Lower leg skin (tissue), 4 donors: ENCODE data around the gene LRRC72. TPM values are rescaled to one million over a fixed set of nuclear protein-coding genes. Genes with fewer than 3 reads are reported as not detected.

ENCODE experiments used
- DNase-seq, 2 donors: peaks; one replicate each; pipeline ENCODE4 v3.0.0-alpha.2; 2019; ENCODE audit warnings: low spot score in 2 of 2
- H3K4me3 ChIP-seq: fragments of 200-600 bp; sonication (generic); 2 replicates; pipeline ENCODE4 v1.5.1; 2017; ENCODE audit warnings: mild to moderate bottlenecking, low read depth; ENCODE audit not compliant: poor library complexity, severe bottlenecking
- POLR2A ChIP-seq, 2 donors: fragments of 450-650 bp; IDR thresholded peaks; one replicate each; pipeline ENCODE4 v1.6.1; 2016 to 2017; ENCODE audit warnings: antibody characterized with exemption in 2 of 2, mild to moderate bottlenecking in 1 of 2, moderate library complexity in 1 of 2
- WGBS, 2 donors: methylation state at CpG; one replicate each; pipeline ENCODE4 v1.1.5; 2018; 5-methylcytosine and 5-hydroxymethylcytosine counted together
- intact Hi-C: fragments of 100-400 bp; cut with DNase I; formaldehyde crosslinking; loops from one replicate; pipeline ENCODE4 v1.15.0; 2023; ENCODE audit warnings: low total_unique reads
- total RNA-seq, 4 donors: library from RNA; depleted of rRNA; stranded (reverse); fragments of >200 nt; gene quantifications; one replicate each; pipeline ENCODE4 v1.1.0, GENCODE V29; 2016
- TF ChIP-seq, protein P1 (sequence below), 3 donors: fragments of 450-650 bp; IDR thresholded peaks; one replicate each; pipeline ENCODE4 v1.5.1; 2016; ENCODE audit warnings: antibody characterized with exemption in 3 of 3, mild to moderate bottlenecking in 3 of 3, moderate library complexity in 2 of 3

Gene LRRC72
- total RNA-seq, 4 donors from 2014 or later: not detected

DNA sequence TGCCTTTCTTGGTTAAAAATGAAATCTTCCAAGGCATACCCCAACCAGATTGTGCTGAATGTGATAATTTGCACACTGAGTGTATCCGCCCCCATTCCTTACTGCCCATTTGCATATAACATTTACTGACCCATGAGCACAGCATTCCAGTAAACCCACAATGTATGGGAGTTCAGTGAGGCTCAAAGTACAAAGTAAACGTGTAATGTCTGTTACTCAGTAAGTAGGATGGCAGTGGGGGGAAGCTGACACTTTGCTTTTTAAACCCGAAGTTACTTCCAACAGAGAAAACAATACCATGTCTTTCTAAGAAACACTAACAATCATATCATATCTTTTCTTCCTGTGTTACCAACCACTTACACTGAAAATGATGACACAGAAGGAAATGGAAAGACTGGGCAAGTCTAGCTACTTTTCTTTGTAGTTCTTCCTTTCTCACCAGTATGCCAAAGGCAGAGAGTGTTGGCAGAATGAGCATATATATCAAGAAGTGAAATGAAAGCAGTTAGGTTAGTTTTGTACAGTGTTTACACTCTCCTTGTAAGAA lies 34.0 kb upstream of the LRRC72 start:
- DNase-seq: no peak
- intact Hi-C loops: no loop called here
- H3K4me3 ChIP-seq: no peak overlapping the region
- 36 to 42% methylated on average over 3 of the region's 3 CpGs for WGBS, 2 donors
- no peak for TF ChIP-seq POLR2A (IDR thresholded peaks at IDR 0.05)
- TF ChIP-seq, protein P1, sequence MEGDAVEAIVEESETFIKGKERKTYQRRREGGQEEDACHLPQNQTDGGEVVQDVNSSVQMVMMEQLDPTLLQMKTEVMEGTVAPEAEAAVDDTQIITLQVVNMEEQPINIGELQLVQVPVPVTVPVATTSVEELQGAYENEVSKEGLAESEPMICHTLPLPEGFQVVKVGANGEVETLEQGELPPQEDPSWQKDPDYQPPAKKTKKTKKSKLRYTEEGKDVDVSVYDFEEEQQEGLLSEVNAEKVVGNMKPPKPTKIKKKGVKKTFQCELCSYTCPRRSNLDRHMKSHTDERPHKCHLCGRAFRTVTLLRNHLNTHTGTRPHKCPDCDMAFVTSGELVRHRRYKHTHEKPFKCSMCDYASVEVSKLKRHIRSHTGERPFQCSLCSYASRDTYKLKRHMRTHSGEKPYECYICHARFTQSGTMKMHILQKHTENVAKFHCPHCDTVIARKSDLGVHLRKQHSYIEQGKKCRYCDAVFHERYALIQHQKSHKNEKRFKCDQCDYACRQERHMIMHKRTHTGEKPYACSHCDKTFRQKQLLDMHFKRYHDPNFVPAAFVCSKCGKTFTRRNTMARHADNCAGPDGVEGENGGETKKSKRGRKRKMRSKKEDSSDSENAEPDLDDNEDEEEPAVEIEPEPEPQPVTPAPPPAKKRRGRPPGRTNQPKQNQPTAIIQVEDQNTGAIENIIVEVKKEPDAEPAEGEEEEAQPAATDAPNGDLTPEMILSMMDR (IDR thresholded peaks at IDR 0.05): no peak

DNA sequence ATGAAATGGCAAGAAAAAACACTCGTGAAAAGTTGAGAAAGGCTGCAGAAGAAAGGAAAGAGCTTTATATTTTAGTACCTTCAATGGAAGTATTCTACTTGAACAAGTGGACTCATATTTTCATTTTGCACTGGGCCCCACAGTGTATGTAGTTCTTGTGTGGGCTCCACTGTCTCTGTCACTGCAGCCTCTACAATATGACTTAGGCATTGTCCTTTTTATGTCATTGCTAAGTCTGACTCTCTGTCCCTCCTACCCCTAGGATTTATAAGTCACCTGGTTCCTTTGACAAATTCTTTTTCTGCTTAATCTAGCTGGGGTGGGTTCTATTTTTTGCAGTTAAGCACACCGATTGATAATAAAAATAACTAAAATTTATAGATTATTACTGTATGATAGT lies 33.4 kb upstream of the LRRC72 start:
- DNase-seq: no peak
- no peak for TF ChIP-seq POLR2A (IDR thresholded peaks at IDR 0.05)
- TF ChIP-seq, protein P1 (IDR thresholded peaks at IDR 0.05): no peak
- H3K4me3 ChIP-seq: no peak overlapping the region
- intact Hi-C loops: no loop called here
- WGBS, 2 donors: 83 to 85% methylated on average over 2 of the region's 2 CpGs

DNA sequence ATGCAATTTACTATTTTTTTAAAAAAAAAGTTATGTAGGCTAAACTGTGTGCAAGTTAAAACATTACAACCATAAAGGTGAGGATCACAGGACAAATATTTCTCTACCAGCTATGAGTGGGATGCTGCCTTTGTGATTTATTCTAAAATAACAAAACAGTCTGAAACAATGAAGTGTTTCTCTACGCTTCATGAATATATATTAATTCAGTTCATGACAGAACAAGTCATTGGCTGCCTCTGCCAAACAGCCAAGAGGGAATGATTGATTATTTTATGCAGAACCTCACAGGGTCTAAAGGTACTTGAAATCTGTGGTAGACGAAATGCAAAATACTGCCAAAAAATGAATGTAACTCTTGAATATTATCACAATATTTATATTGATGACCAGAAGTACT lies 32.1 kb upstream of the LRRC72 start:
- TF ChIP-seq POLR2A (IDR thresholded peaks at IDR 0.05): no peak
- TF ChIP-seq, protein P1 (IDR thresholded peaks at IDR 0.05): no peak
- intact Hi-C loops: no loop called here
- WGBS, 2 donors: 53% methylated on average over 2 of the region's 2 CpGs
- no peak for DNase-seq
- no peak overlapping the region for H3K4me3 ChIP-seq

DNA sequence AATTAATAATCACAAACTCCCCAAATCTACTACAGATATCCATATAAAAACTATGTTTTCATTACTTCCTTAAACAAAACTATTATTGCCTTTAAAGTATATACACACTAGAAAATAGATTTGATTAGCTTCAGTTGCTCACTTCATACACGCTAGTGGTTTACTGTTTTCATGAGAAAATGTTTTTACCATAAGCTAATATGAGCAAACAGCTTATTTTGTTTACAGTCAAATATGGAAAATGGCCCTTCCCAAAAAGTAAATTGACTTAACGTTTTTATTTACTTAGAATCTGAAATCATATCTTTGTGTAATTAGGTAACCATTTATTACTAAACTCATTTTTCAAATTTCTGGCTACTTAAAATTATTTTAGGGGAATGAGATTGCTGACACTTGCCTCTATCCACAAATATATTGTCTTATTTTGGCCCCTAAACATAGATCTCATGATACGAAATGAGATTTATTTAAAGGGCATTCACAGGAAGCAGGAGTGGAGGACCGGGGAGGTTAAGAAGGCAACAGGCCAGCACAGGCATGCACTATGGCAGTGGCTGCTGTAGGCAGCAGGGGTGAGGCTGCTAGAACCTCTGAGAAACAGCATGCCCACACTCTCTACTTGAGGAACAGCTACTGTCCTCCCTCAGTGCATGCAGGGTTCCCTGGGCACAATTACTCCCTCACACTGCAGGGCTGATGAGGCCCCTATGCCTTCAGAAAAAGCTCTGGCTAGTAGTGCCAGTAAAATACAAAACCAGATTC lies 31.5 kb upstream of the LRRC72 start:
- TF ChIP-seq, protein P1 (IDR thresholded peaks at IDR 0.05): no peak
- no peak for TF ChIP-seq POLR2A (IDR thresholded peaks at IDR 0.05)
- no peak overlapping the region for H3K4me3 ChIP-seq
- WGBS, 2 donors: 50 to 56% methylated on average over 4 of the region's 4 CpGs
- DNase-seq: no peak
- intact Hi-C loops: no loop called here

DNA sequence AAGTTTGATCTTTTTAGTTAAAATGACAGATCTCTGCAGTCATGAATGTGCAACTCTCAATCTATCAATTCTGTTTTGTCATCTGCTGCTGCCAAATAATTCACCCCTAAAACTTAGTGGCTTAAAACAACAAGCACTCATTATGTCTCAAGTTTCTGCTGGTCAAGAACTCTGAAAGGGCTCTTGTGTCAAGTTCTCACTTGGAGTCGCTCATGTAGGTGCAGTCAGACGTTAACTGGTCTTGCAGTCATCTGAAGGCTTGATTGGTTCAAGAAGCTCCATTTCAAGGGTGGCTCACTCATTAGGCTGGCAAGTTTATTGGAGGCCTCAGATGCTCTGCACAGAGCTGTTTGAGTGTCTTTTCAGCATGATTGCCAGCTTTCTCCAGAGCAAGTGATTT lies 28.5 kb upstream of the LRRC72 start:
- intact Hi-C loops: no loop called here
- no peak for DNase-seq
- no peak for TF ChIP-seq POLR2A (IDR thresholded peaks at IDR 0.05)
- TF ChIP-seq, protein P1 (IDR thresholded peaks at IDR 0.05): no peak
- 89 to 97% methylated on average over 2 of the region's 2 CpGs for WGBS, 2 donors
- no peak overlapping the region for H3K4me3 ChIP-seq
